Measurements from ENCODE around the gene CRELD2. TPM values are rescaled to one million over a fixed set of nuclear protein-coding genes. Genes with fewer than 3 reads are reported as not detected.
A peak's percentile ranks its signal among the peaks of the same experiment; 100 is the strongest.

Gene CRELD2
- total and polyA plus RNA-seq, 2 of the 13 experiments (the other 11 are each of a cell fraction or from before 2014, with no cell fraction given), result 17.2 to 44.7 TPM

GRCh38 chr22:49917974-49918910 lies at the start of gene CRELD2, which contains the start of gene ALG12 (continued):
- 0 out of 2 replicates have a peak, but pooled peaks have one; percentile 20 for TF ChIP-seq ETV6 (CRISPR knock-in tag; conservative IDR thresholded peaks at IDR 0.05)
- 0 out of 2 replicates have a peak, but pooled peaks have one; percentile 25 for TF ChIP-seq ZNF24 (IDR thresholded peaks at IDR 0.05)
- TF ChIP-seq FOXM1 (CRISPR knock-in tag; IDR thresholded peaks at IDR 0.05), result no peak
- no peak for TF ChIP-seq ZNF543 (CRISPR knock-in tag; IDR thresholded peaks at IDR 0.05)
- TF ChIP-seq RBFOX2 (IDR thresholded peaks at IDR 0.05; ENCODE audit: low read depth, low read length), result peak; percentile 87
- TF ChIP-seq SPEN (CRISPR knock-in tag; IDR thresholded peaks at IDR 0.05; ENCODE audit: low read depth), result peak; percentile 76
- TF ChIP-seq, protein P1, sequence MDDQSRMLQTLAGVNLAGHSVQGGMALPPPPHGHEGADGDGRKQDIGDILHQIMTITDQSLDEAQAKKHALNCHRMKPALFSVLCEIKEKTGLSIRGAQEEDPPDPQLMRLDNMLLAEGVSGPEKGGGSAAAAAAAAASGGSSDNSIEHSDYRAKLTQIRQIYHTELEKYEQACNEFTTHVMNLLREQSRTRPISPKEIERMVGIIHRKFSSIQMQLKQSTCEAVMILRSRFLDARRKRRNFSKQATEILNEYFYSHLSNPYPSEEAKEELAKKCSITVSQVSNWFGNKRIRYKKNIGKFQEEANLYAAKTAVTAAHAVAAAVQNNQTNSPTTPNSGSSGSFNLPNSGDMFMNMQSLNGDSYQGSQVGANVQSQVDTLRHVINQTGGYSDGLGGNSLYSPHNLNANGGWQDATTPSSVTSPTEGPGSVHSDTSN (CRISPR knock-in tag; IDR thresholded peaks at IDR 0.05; ENCODE audit: borderline replicate concordance), result no peak
- no peak; the same call in 1 of the 2 replicates for TF ChIP-seq NCOA2 (CRISPR knock-in tag; IDR thresholded peaks at IDR 0.05)
- TF ChIP-seq ZNF12 (CRISPR knock-in tag; IDR thresholded peaks at IDR 0.05), result 0 out of 2 replicates have a peak, but pooled peaks have one; percentile 35
- no peak for TF ChIP-seq ZNF713 (CRISPR knock-in tag; IDR thresholded peaks at IDR 0.05)
- TF ChIP-seq, protein P2, sequence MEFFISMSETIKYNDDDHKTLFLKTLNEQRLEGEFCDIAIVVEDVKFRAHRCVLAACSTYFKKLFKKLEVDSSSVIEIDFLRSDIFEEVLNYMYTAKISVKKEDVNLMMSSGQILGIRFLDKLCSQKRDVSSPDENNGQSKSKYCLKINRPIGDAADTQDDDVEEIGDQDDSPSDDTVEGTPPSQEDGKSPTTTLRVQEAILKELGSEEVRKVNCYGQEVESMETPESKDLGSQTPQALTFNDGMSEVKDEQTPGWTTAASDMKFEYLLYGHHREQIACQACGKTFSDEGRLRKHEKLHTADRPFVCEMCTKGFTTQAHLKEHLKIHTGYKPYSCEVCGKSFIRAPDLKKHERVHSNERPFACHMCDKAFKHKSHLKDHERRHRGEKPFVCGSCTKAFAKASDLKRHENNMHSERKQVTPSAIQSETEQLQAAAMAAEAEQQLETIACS (CRISPR knock-in tag; IDR thresholded peaks at IDR 0.05), result peak; percentile 94
- TF ChIP-seq, protein P3, sequence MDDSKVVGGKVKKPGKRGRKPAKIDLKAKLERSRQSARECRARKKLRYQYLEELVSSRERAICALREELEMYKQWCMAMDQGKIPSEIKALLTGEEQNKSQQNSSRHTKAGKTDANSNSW (CRISPR knock-in tag; IDR thresholded peaks at IDR 0.05; ENCODE audit: borderline replicate concordance), result no peak
- TF ChIP-seq YEATS4 (CRISPR knock-in tag; IDR thresholded peaks at IDR 0.05; ENCODE audit: borderline replicate concordance), result peak; percentile 84; the same call in 1 of the 2 replicates
- no peak for TF ChIP-seq KLF13 (CRISPR knock-in tag; IDR thresholded peaks at IDR 0.05)
- TF ChIP-seq, protein P4, sequence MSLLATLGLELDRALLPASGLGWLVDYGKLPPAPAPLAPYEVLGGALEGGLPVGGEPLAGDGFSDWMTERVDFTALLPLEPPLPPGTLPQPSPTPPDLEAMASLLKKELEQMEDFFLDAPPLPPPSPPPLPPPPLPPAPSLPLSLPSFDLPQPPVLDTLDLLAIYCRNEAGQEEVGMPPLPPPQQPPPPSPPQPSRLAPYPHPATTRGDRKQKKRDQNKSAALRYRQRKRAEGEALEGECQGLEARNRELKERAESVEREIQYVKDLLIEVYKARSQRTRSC (CRISPR knock-in tag; IDR thresholded peaks at IDR 0.05; ENCODE audit: low read depth), result no peak
- TF ChIP-seq, protein P5, sequence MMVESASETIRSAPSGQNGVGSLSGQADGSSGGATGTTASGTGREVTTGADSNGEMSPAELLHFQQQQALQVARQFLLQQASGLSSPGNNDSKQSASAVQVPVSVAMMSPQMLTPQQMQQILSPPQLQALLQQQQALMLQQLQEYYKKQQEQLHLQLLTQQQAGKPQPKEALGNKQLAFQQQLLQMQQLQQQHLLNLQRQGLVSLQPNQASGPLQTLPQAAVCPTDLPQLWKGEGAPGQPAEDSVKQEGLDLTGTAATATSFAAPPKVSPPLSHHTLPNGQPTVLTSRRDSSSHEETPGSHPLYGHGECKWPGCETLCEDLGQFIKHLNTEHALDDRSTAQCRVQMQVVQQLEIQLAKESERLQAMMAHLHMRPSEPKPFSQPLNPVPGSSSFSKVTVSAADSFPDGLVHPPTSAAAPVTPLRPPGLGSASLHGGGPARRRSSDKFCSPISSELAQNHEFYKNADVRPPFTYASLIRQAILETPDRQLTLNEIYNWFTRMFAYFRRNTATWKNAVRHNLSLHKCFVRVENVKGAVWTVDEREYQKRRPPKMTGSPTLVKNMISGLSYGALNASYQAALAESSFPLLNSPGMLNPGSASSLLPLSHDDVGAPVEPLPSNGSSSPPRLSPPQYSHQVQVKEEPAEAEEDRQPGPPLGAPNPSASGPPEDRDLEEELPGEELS (CRISPR knock-in tag; IDR thresholded peaks at IDR 0.05), result no peak
- TF ChIP-seq, protein P6, sequence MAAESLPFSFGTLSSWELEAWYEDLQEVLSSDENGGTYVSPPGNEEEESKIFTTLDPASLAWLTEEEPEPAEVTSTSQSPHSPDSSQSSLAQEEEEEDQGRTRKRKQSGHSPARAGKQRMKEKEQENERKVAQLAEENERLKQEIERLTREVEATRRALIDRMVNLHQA (CRISPR knock-in tag; IDR thresholded peaks at IDR 0.05), result no peak
- no peak for TF ChIP-seq KDM6A (CRISPR knock-in tag; IDR thresholded peaks at IDR 0.05; ENCODE audit: low read depth)
- TF ChIP-seq HDAC2 (CRISPR knock-in tag; IDR thresholded peaks at IDR 0.05), result no peak
- 0 out of 2 replicates have a peak, but pooled peaks have one; percentile 28 for TF ChIP-seq ZNF430 (CRISPR knock-in tag; IDR thresholded peaks at IDR 0.05)

Measured in HepG2 (cell line).